ENCODE results near the gene IGSF21.

The IGSF21 gene

GRCh38 chr1:18385239-18385790 lies 277.7 kb downstream of the IGSF21 start:
- no peak for TF ChIP-seq CTCF (IDR thresholded peaks at IDR 0.05; ENCODE audit: control extremely low read depth, extremely low read depth, low read depth, missing control alignments)
- POLR2A ChIA-PET = no interaction called here
- DNase-seq (ENCODE audit: extremely low spot score) = no peak
- CTCF ChIA-PET = no interaction called here

- TF ChIP-seq CTCF (IDR thresholded peaks at IDR 0.05; ENCODE audit: control extremely low read depth, extremely low read depth, low read depth, missing control alignments) = no peak
- DNase-seq (ENCODE audit: extremely low spot score) = no peak
- ChIA-PET CTCF (interaction anchor here (0.9 kb wide), 1 partner anchor 86 kb away, joined by 3 read pairs; no protein-coding TSS in a partner anchor), POLR2A (no interaction called here)
Observed at GRCh38 chr1:18386591-18386990, 279.0 kb downstream of the IGSF21 start.

DNA sequence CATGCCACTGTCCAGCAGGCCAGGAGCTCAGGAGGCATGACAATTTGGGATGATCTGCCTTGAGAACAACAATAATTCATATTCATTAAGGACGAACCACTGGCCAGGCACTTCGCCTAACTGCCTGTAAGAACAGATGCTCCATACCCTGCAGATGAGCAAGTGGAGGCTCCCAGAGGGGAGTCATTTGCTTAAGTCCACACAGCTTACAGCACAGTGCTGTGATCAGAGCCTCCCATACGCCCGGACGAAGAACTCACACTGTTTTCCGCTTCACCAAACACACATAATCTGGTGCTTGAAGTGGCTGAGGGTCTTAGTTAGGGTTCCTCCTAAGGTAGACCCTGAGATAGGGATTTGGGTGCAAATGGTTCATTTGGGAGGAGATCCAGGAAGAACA lies 279.7 kb downstream of the IGSF21 start:
- POLR2A ChIA-PET = no interaction called here
- CTCF ChIA-PET = no interaction called here
- no peak for TF ChIP-seq CTCF (IDR thresholded peaks at IDR 0.05; ENCODE audit: control extremely low read depth, extremely low read depth, low read depth, missing control alignments)
- no peak for DNase-seq (ENCODE audit: extremely low spot score)

DNA sequence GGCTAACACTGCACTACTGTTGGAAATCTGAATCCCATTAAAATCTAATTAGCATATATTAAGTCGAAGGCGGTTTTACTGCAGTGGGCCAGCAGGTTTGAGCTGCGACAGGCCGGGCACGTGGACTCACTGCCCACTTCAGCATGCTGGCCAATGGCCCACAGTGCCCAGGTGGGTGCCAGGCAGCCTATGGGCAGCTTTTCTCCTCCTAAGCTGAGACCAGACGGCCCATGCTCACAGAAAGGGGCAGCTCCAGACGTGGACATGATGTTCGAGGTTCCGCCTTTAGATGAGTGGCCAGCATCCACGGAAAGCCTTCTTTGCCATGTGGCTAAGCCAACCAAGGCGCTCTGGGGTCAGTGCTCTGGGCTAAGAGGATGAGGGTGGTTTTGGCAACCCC lies 283.4 kb downstream of the IGSF21 start:
- ChIA-PET POLR2A (no interaction called here), CTCF (no interaction called here)
- no peak for DNase-seq (ENCODE audit: extremely low spot score)
- TF ChIP-seq CTCF (IDR thresholded peaks at IDR 0.05; ENCODE audit: control extremely low read depth, extremely low read depth, low read depth, missing control alignments) = no peak

GRCh38 chr1:18394563-18395156 lies 287.1 kb downstream of the IGSF21 start:
- CTCF ChIA-PET = no interaction called here
- no peak for DNase-seq (ENCODE audit: extremely low spot score)
- POLR2A ChIA-PET = no interaction called here
- no peak for TF ChIP-seq CTCF (IDR thresholded peaks at IDR 0.05; ENCODE audit: control extremely low read depth, extremely low read depth, low read depth, missing control alignments)

- ChIA-PET POLR2A (no interaction called here), CTCF (interaction anchor here (1.0 kb wide), 1 partner anchor 35 kb away, joined by 3 read pairs; no protein-coding TSS in a partner anchor)
- DNase-seq (ENCODE audit: extremely low spot score) = no peak
- no peak for TF ChIP-seq CTCF (IDR thresholded peaks at IDR 0.05; ENCODE audit: control extremely low read depth, extremely low read depth, low read depth, missing control alignments)
Observed at GRCh38 chr1:18396247-18396980, 288.8 kb downstream of the IGSF21 start.
